HG03571 (cell line): ENCODE measurements around the gene ZNF681.
"Not testable (repeated sequence)": the region's sequence is repeated elsewhere in the genome, so short reads cannot be mapped to it uniquely, and the experiment has no call there.

ENCODE experiments used
- ATAC-seq: cut with Tn5 transposase; IDR thresholded peaks from one replicate; pipeline ENCODE4 v1.9.1; 2021; ENCODE audit not compliant: unreplicated experiment

Gene ZNF681

DNA sequence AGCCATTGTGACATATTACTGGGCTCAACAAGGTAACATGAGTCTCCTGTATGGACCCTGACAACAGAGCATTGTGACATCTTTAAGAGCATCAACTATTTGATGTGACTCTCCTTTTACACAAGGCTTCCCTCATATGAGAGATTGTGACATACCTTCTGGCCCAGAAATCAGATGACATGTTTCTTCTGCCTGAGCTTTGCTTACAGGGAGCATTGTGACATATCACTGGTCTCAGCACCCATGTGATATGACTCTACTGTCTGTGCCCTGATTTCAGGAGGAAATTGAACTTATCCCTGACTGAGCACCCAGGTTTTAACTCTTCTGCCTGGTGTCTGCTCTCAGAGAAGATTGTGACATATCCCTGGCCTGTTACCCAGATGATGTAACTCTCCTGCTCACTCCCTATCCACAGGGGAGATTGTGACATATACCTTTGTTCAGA, 15.9 kb upstream of the ZNF681 start:
- ATAC-seq: no peak

DNA sequence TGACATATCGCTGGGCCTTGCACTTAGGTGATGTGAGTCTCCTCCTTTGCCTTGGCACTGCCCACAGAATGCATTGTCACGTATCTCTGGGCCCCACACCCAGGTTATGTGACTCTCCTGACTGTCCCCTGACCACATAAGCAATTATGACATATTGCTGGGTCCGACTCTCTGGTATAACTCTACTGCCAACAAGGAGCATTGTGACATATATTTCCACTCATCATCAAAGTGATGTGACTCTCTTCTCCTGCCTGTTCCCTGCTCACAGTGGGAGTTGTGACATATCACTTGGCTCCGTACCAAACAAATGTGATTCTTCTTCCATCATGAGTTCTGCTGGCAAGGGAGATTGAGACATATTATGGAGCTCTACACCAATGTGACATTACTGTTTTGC, 15.4 kb upstream of the ZNF681 start:
- ATAC-seq: no peak

DNA sequence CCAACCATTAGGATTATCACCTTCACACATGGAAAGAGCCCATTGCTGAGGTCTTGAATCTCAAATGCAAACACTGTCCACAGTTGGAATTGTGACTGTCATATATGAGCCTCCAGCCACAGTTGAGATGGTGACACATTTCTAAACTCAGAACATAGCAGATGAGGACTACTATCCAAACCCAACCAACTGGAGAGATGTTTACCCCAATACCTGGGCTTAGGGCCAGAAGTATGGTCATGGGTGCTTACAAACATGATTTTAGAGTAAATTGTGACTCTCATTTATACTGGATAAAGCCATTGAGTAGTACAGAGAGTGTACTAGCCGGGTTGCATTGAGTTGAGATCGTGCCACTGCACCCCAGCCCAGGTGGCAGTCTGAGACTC, 14.0 kb upstream of the ZNF681 start:
- ATAC-seq: no peak

DNA sequence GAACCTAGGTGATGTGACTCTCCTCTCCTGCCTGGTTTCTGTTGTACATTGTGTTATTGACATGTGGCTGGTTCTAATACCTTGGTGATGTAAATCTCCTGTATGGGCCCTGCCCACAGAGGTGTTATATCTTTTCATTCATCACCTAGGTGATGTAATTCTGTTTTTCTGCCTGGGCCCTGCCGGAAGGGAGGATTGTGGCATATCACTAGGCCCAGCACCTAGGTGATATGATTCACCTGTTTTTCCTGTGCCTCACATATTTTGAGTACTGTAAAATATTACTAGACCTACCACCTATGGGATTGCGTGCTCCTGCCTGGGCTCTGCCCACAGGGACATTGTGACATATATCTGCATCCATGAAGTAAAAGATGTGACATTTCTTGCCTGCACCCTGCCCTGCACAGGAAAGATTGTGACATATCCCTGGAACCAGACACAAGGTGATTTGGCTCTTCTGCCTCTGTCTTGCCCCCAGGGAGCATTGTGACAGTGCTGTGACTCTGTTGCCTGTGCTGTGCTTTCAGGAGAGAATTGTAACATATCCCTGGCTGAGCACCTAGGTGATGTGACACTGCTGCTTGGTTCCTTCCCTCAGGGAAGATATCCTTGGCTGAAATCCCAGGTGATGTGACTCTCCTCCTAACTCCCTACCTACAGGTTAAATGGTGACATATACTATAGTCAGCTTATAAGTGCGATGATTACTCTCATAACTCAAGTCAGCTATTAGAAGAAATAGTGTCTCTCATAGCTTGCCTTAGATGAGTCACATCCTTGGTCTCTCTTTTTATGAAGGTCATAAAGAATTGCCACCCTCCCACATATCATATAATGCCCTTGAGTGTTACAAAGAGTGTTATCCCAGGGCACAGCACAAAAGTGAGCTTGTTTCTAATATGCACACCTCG, 13.3 kb upstream of the ZNF681 start:
- no peak for ATAC-seq

DNA sequence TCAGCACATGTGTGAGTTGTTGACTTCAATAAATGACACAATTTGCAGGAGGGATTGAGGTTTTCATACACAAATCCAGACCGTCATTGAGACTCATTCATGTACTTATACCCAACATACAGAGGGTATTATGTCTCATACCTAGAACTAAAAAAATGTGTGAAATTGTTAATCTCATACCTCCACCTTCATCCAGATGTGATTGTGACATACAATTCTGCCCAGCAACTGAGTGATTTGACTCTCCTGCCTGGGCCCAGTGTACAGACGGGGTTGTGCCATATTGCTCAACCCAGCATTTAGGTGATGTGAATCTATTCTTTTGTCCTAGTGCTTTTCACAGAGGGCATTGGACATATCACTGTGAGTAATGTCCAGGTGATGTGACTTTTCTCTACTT, 12.6 kb upstream of the ZNF681 start:
- no peak for ATAC-seq

DNA sequence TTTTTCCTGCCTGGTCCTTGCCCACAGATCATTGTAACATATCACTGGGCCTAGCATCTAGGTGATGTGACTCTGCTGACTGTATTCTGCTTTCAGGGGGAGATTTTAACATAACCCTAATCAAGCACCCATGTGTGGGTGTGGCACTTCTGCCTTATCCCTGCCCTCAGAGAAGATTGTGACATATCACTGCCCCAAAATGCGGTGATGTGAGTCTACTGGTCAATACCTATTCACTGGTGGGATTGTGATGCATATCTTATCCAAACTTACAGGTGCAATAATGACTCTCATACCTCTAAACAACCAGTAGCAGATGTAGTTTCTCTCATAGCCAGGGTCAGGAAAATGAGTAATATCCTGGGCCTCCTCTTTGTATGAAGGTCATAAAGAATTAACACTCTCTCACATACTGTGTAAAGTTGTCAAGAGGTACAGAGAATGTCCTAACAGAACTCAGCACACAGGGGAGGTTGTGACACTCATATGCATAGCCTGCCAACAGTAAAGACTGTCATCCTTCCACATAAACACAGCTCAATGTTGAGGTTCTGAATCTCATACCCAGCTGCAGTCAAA, 12.1 kb upstream of the ZNF681 start:
- no peak for ATAC-seq

DNA sequence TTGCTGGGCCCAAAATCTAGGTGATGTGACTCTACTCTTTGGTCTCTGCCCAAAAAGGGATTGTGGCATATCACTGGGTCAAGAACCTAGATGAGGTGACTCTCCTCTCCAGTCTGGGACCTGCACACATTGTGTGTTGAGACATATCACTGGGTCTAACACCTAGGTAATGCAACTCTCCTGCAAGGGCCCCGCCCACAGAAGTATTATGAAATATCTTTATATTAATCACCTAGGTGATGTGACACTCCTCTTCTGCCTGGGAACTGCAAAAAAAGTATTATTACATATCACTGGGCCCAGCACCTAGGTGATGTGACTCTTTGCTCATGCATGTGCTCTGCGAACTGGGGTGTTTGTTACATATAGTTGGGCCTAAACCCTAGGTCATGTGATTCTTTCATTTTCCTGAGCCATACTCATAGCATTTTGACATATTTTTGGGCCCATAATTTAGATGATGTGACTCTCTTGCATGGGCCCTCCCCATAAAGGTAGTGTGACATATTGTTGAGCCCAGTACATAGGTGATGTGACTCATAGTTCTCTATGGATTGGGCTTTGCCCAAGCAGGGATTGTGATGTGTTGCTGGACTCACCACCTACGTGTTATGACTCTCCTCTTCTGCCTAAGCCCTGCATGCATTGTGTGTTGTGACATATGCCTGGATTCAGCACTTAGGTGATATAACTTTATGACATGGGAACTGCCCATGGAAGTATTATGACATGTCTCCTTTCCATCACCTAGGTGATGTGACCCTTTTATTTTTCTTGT, 11.2 kb upstream of the ZNF681 start:
- no peak for ATAC-seq

DNA sequence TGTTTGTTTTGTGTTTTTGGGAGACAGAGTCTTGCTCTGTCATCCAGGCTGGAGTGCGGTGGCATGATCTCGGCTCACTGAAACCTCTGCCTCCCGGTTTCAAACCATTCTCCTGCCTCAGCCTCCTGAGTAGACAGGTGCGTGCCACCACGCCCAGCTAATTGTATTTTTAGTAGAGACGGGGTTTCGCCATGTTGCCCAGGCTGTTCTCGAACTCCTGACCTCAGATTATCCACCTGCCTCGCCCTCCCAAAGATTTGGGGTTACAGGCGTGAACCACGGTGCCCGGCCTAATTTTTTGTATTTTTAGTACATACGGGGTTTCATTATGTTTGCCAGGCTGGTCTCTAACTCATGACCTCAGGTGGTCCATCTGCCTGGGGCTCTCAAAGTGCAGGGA, 8.3 kb upstream of the ZNF681 start:
- no peak for ATAC-seq

DNA sequence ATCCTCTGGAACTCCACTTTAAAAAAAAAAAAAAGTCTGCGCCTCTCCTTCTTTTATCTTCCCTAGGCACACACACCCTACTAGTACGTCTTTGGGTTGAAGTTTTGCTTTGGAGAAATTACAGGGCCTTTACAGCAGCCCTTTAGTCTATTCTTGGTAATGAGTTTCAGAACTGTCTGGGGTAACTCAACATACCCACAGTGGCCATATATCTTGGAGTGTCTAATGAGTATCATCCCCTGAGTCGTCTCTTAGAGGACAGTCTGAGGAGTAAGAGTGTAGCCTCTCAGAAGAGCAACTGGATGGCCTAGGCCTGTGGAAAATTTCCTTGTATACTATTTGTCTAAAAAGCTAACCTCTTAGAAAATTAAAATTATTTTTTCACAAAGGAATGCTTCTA, 6.1 kb upstream of the ZNF681 start:
- ATAC-seq: no peak

DNA sequence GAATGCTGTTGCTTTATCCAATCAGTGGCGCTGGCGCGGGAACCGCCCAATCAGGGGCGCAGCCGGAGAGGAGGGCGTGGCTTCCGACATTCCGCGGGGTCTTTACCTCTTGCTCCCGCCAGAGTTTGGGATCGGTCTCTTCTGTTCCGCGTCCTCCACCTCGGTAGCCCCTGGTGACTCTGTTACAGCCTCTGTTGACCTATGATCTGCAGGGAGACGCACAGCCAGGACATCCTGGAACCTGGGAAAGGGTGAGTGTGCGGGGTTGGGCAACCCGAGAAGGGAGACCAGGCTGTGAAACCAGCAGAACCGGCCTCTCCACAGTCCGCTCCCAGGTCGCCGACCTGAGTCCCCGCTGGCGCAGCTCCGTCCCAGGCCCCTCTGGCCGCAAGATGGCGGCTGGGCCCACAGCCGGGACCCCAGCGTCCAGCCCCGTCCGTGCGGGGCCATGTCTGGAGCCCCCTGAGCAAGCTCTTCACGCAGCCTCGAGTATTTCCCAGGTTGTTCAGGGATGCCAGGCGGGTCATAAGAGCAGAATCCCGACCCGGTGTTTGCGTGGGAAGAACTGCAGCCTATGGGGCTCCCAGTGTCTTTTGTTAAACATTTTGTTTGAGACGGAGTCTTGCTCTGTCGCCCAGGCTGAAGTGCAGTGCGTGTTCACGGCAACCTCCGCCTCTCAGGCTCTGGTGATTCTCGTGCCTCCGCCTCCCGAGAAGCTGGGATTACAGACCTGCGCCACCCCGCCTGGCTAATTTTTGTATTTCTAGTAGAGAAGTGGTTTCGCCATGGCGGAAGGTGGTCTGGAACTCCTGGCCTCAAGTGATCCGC, 4.4 kb upstream of the ZNF681 start:
- ATAC-seq: no peak

DNA sequence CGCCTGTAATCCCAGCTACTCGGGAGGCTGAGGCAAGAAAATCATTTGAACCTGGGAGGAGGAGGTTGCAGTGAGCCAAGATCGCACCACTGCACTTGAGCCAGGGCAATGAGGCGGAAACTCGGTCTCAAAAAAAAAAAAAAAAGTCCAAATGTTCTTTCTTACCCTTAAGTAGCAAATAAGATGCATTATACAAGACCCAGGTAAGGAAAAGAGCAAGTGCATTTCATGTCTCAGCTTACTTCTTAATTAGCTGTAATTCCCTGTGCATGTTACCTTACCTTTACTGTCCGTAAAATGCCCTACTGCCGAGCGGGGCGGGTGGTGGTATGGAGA, 3.8 kb upstream of the ZNF681 start:
- ATAC-seq: no peak

DNA sequence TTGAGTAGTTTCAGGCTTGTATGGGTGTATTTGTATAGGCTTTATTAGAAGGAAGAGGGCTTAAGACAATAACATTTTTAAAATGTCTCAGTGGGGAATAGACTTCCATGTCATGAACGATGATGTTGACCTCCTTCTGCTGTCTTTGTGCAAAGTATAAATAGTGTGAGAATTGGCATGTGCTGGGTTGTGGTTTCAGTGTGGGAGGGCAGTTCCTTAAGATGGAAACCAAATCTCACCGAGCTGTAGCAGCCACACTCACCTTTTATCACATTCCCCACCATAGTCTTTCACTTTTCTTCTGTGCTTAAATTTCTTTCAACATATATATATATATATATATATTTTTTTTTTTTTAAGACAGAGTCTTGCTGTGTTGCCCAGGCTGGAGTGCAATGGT, 1.6 kb upstream of the ZNF681 start:
- not testable (repeated sequence) for ATAC-seq

DNA sequence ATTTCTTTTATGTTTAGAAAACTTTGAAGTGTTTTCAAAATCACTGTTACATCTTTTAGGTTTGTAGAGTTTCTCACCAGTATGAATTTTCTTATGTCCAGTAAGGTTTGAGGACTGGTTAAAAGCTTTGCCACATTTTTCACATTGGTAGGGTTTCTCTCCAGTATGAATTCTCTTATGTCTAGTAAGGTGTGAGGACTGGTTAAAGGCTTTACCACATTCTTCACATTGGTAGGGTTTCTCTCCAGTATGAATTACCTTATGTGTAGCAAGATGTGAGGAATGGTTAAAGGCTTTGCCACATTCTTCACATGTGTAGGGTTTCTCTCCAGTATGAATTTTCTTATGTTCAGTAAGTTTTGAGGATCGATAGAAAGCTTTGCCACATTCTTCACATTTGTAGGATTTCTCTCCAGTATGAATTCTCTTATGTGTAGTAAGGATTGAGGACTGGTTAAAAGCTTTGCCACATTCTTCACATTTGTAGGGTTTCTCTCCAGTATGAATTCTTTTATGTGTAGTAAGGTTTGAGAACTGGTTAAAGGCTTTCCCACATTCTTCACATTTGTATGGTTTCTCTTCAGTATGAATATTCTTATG, 15.0 kb downstream of the ZNF681 start:
- not testable (repeated sequence) for ATAC-seq

DNA sequence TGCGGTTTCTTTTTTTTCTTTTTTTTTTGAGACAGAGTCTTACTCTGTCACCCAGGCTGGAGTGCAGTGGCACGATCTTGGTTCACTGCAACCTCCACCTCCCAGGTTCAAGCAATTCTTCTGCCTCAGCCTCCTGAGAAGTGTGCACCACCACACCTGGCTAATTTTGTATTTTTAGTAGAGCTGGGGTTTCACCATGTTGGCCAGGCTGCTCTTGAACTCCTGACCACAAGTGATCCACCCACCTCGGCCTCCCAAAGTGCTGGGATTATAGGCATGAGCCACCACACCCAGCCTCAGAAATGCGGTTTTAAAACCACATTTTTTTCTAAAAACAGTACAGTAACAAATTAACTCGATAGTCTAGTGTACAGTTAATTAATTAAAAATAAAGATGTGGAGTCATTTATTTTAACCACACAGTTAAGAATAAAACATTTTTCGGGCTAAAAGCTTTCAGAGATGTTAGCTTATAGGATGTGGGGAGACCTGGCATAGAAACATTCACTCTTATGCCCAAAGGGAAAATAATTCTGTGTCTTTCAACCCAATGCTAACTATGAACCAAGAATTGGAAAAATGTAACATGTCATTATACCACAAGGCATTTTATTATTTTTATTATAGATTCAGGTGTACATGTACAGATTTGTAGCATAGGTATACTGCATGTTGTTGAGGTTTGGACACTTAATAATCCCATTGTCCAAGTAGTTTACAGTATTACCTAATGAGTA, 27.8 kb downstream of the ZNF681 start:
- not testable (repeated sequence) for ATAC-seq

DNA sequence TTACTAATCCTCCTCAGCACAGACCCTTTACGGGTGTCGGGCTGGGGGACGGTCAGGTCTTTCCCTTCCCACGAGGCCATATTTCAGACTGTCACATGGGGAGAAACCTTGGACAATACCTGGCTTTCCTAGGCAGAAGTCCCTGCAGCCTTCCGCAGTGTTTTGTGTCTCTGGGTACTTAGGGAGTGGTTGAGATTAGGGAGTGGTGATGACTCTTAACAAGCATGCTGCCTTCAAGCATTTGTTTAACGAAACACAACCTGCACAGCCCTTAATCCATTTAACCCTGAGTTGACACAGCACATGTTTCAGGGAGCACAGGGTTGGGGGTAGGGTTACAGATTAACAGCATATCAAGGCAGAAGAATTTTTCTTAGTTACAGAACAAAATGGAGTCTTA, 34.5 kb downstream of the ZNF681 start:
- not testable (repeated sequence) for ATAC-seq

DNA sequence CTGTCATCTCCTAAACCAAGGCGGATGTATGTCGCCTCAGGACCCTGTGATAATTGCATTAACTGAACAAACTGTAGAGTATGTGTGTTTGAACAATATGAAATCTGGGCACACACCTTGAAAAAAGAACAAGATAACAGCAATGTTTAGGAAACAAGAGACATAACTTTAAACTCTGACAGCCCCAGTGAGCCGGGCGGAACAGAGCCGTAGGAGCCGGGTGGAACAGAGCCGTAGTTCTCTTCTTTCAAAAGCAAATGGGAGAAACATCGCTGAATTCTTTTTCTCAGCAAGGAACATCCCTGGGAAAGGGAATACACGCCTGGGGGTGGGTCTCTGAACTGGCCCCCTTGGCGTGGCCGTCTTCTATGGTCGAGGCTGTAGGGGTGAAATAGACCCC, 39.9 kb downstream of the ZNF681 start:
- no peak for ATAC-seq

DNA sequence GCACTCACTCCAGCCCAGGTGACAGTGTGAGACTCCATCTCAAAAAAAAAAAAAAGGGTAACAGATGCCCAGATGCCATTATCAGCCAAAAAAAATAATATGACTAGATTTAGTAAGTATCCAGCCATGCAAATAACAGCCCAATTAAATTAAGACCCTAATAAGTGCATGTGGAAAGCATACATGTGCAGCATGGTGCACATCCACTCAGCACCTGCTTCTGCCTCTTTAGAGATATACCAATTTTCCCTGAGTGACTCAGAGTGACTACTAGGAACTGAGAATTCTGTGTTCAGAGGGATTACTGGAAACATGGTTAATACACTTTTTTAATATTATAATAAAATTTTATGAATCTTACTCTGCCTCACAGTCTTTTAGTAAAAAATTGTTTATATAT, 41.9 kb downstream of the ZNF681 start:
- no peak for ATAC-seq

DNA sequence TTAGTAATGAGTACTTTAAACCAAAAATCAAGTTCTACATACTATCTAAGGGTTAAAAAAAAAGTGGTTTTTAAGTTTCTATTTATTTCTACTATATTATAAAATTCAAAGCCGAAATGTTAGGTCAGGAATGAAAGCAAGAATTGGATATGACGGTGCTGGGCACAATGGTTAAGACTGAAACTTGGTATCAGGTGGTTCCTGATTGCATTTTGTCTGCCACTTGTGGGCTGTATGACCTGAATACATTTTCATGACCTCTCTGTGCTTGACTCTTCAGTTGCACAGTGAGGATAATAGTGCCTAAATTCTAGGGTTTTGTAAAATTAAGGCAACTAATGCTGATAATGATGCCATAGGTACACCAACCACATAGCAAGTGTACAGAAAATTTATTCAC, 49.3 kb downstream of the ZNF681 start:
- ATAC-seq: no peak

DNA sequence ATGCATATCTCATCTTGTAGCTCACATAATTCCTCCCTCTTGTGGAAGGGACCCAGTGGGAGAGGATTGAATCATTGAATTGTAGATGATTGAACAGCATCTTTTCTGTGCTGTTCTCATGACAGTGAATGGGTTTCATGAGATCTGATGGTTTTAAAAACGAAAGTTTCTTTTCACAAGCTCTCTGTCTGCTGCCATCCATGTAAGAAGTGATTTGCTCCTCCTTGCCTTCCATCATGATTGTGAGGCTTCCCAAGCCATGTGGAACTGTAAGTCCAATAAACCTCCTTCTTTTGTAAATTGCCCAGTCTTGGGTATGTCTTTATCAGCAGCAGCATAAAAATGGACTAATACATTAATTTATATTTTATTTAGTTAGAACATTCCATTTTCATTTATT, 52.0 kb downstream of the ZNF681 start:
- ATAC-seq: no peak

DNA sequence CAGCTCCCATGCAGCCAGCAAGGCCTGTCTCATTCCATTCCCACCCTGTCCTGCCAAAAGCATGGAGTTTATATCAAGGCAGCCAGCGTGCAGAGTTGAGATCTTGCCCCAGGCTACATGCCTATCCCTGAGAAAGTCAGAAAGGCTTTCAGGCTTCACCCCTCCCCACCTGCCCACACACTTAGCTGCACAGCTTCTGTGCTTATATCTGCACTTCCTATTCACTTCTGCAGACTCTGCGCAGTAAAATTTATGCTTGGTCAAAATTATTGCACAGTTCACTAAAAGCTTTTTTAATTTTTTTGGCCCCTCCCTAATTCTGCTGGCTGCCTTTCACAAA, 59.2 kb downstream of the ZNF681 start:
- no peak for ATAC-seq
